Activated CD4-positive, alpha-beta T cell treated with anti-CD3 and anti-CD28 coated beads, Interleukin-2, Interleukin-6, amounts not matched to agents 100 ng/mL and 50 ng/mL, durations not matched to agents 16 hours and 8 hours (primary cell): ENCODE measurements around the gene PRUNE1.

Source experiments
- DNase-seq: peaks from one replicate; pipeline ENCODE4 v3.0.0-alpha.2; 2020

Gene PRUNE1

DNA sequence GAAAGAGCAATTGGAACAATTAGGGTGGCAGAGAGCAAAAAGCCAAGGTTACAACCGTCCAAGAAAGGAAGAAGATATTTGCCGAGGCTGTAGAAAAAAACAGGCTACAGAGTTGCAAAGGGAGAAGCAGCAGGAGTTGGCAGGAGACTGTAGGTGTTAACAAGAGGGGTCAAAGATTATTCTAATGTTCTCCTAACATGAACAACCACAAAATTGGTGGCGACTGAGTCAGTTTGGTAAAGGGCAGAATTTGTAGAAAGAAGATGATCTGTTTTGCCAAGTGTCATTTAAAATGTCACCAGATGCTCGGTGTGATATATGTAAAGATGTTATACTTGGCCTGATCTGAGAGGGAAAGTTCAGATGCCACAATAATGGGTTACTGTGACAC lies 401 bp upstream of the PRUNE1 start:
- no peak for DNase-seq

DNA sequence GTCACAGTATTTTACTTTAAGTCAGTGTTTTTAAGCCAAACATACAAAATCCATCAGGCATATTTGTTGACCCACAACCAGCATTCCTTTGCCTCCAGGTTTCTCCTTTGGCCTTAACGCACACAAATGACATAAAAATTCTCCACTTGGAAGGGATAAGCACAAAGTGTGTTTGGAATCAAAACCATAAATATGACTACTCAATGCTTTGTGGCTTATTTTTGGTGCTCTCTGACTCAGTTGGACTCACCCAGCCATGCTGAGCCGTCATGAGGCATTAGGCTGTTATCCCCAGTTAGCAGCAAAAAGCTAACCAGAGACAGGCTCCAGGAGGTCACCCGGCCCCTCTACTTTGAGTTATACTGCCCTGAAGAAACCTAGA lies 948 bp downstream of the PRUNE1 start:
- DNase-seq = no peak

DNA sequence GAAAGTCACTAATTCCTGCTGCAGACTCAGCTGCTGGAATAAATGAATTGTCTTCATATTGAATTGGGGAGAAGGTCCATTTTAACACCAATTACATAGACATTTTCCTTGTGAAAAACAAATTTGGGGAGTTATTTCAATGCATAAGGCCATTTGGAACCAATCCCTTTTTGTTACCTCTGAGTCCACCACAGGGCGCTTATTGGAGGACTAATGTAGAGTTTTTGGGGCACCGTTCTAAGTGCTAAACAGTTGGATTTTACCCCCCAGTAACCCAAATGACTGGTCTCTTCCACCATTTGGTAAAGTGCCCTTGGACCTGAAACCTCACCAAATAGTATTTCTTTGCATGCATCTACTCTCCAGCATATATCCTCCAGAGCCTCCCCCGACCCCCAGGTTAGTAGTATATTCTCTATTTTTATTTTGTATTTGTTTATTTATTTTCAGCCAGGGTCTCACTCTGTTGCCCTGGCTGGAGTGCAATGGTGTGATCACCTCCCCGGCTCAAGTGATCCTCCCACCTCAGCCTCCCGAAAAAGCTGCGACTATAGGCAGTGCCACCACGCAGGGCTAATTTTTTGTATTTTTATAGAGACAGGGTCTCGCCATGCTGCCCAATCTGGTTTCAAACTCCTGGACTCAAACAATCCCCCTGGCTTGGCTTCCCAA lies 1.6 kb downstream of the PRUNE1 start:
- DNase-seq = no peak

DNA sequence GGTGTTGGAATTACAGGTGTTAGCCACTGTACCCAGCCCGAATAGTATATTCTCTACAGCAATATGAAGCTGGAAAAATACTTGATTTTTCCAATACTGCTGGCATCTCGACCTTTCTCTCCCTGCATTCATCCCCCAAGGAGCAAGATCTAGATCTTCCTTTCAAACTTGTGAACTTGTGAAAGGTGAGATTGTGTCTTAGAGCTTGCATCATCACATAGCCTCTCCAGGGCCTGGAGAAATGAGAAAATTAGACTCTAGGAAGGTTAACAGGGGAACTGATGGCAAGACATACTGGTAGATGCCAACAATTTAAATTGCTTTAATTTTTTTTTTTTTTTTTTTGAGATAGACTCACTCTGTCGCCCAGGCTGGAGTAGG lies 2.1 kb downstream of the PRUNE1 start:
- no peak for DNase-seq

DNA sequence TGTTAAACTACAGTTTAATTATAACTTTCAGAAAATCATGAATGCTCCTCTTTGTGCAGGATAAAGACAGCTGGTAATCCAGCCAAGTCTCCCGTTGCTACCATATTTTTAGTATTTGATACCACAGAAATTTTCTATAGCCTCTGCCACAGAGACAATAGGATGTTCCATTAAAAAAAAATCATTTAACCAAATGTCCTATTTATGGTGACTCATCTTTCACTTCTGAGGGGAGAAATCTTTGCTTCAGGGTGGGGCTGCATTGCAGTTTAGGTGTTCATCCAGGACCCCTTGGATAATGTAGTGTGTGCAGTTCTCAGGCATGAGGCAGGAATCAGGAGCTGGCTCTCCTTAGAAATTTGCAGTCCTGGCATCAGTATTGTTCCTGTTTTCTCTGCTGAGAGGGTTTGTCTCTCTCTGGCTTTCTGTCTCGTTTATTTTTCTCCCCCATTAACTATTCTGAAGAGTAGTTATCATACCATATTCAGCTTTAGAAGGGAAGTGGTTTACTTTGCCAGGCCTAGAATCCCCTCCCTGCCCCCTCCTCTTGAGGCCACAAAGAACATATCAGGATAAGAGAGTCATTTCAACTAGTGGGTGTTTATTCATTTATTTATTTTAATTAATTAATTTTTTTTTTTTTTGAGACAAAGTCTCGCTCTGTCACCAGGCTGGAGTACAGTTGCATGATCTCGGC lies 3.1 kb downstream of the PRUNE1 start:
- DNase-seq = no peak

DNA sequence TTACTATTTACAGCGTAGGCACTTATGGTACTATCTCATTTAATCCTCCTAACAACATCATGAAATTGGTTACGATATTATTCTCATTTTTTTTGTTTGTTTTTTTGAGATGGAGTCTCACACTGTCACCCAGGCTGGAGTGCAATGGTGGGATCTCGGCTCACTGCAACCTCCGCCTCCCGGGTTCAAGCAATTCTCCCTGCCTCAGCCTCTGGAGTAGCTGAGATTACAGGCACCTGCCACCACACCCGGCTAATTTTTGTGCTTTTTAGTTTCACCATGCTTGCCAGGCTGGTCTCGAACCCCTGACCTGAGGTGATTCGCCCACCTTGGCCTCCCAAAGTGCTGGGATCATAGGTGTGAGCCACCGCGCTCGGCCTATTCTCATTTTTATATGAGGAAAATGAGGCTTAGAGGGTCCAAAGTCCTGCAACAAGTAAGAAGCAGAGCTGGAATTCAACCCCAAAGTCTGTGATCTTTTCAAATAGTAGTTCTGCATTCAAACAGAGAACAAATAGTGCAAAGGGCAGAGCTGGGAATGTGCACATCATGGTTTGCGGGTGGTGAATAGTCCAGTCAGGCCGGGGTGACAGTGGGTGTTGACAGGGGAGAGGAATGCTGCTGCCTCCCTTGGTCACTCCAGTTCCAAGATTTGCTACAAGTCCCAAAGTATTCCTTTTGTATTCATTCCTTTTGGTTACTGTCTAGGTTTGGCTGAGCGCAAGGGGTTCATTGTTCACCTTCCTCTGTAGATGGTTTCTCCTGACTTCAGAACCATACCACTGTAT lies 4.6 kb downstream of the PRUNE1 start:
- no peak for DNase-seq

DNA sequence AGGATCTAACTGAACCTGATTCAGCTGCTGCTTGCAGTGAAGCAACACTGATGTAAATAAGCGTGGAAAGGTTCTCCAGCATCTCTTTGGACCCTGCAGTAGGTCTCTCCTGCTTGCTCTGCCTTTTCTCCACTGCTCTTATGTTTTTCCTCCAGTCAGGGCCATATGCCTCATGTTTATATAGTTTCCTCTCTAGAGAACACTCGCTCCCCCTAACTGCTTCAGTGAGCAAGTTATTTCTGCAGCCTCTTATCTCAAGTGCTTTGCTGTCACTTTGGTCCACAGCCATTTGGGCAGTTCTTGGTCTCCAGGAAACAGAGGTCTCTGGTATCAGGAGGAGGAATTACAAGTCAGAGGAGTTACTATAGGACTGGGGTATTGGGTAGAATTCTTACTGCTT lies 5.3 kb downstream of the PRUNE1 start:
- no peak for DNase-seq

DNA sequence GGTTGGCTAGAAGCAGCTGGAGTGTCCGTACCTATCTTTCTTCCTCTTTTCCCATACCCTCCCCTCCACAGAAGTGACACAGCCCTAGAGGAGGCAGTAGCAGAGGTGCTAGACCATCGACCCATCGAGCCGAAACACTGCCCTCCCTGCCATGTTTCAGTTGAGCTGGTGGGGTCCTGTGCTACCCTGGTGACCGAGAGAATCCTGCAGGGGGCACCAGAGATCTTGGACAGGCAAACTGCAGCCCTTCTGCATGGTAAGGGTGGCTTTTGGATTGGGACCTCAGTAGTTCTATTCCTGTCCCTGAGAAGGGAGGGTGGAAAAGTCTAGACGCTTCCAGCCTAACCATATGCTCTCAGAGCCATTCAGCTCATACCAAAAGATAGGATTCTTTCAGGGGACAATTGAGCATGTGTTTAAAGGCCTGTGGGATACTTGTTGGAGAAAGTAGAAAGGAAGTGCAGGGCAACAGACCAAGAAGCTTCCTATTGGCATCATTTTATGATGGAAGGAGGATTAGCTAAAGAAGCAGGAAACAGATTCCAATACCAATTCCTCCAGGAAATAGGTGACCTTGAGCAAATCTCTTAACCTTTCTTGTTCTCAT lies 16.4 kb downstream of the PRUNE1 start:
- DNase-seq = peak; percentile 83

DNA sequence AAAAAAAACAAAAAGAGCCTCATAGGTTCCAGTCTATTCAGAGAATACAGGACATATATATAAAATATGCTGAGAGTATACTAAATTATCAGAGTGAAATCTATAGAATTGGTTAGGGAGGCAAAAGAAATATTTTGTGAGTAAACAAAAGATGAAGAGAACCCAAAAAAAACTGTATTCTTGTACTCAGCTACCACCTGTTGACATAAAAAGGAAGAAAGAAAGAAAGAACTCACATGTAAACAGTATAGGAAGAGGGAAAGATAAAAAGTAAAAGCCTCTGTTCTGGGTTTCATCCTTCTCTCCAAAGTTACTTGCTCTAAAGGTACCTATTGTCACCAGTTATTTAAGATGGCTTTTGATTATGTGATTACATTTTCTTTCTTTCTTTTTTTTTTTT lies 18.2 kb downstream of the PRUNE1 start:
- DNase-seq = no peak

DNA sequence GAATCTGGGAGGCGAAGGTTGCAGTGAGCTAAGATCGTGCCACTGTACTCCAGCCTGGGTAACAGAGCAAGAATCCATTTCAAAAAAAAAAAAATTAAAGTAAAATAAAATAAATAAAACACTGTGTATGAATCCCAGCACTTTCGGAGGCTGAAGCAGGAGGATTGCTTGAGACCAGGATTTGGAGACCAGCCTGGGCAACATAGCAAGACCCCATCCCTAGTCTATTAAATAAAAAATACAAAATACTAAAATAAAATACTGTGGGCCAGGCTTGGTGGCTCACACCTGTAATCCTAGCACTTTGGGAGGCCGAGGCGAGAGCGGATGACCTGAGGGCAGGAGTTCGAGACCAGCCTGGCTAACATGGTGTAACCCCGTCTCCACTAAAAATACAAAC lies 23.9 kb downstream of the PRUNE1 start:
- no peak for DNase-seq

DNA sequence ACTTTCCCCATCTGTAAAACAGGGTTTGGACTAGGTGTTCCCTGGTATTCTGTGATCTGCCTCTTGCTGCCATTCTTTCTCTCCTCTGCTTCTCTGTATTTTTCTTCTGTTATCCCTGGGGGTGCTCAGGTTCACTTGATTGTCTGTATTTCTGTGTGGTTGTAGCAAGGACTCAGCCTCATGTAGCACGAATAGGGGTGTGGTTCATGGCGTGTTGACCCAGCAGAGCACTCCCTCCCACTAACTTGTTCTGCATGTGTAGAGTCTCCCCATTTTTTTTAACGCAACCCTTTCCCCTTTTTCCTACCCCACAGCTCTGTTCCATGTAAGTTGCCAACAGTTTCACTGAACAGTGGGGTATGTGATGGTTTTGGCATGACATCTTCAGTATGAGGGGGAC lies 26.9 kb downstream of the PRUNE1 start:
- no peak for DNase-seq

DNA sequence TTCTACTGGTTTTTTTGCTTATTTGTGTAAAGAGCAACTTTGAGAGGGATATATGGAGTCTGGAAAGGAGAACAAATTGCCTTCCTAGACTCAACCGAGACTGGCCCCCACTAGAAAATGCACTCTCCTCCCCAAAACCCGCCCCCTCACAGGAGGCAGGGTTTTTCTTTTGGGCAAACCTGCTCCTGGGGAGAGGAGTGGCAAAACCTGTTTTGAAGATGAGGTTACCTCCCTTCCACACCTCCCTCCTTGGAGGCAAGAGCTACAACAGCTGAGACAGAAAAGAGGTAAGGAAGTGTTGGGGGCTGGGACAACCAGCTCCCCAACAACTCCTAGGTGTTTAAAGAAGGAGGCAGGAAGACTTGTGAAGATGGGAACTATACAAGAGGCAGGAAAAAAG lies 28.1 kb downstream of the PRUNE1 start, which contains the start of gene BNIPL:
Gene BNIPL, plus strand, starts transcription at position 231 of the 400 bp plus-strand sequence. Its CDS starts 140 bp downstream, at position 371.
- DNase-seq = no peak

DNA sequence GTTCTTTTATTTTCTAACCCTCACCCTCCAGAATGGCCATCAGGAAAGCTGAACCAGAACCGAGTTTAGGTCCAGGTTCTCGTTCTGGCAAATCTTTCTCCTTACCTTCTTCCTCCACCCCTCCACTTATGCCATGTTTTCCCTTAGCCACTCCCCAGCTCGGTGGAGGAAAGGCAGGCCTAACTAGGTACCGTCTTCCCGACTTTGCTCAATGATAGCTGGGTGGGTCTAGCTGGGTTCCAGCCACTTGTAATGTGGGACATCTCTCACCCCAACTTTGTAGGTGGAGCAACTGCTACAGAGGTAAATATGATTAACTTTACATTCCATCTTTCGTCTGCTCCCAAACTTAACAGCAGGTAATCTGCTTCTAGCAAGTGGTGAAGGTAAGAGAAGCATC lies 28.8 kb downstream of the PRUNE1 start:
- no peak for DNase-seq

DNA sequence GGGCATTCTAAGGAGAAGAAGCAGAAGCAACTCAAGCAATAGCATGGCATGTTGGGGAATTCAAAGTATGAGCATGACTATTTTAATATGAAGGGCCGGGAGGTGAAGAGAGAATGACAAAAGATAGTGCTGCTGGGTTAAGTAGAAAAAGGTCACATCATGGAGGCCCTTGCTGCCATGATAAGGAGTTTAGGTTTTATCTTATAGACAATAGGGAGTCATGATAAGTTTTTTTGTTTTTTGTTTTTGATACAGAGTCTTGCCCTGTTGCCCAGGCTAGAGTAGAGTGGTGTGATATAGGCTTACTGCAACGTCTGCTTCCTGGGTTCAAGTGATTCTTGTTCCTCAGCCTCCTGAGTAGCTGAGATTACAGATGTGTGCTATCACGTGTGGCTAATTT lies 31.3 kb downstream of the PRUNE1 start:
- no peak for DNase-seq

DNA sequence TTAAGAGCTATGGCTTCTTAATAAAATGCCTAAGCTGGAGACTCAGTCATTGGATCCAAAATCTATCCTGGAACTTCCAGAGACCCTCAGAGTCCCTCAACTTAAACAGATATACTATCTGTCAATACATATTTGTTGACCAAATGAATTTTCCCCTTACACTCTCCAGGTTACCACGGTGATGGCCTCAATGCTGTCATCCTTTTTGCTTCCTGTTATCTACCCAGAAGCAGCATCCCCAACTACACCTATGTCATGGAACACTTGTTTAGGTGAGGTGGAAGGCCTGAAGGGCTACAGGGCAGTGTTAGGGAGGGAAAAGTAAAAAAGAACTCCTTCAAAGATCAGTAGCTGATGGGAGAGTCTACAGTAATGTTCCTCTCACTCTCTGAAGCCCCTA lies 34.9 kb downstream of the PRUNE1 start:
- no peak for DNase-seq

DNA sequence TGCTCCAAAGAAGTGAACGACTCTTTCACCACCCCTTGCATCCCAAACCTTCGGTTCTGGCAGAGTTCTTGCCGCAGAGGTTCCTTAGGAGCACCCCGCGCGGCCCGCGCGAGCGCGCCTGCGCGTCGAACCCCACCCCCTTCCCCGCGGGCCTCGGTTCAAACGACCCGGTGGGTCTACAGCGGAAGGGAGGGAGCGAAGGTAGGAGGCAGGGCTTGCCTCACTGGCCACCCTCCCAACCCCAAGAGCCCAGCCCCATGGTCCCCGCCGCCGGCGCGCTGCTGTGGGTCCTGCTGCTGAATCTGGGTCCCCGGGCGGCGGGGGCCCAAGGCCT lies 39.3 kb downstream of the PRUNE1 start, which contains the start of gene C1orf56:
Gene C1orf56, plus strand, starts transcription at position 161 of the 334 bp plus-strand sequence. Its CDS starts 97 bp downstream, at position 258.
- DNase-seq = peak; percentile 63

DNA sequence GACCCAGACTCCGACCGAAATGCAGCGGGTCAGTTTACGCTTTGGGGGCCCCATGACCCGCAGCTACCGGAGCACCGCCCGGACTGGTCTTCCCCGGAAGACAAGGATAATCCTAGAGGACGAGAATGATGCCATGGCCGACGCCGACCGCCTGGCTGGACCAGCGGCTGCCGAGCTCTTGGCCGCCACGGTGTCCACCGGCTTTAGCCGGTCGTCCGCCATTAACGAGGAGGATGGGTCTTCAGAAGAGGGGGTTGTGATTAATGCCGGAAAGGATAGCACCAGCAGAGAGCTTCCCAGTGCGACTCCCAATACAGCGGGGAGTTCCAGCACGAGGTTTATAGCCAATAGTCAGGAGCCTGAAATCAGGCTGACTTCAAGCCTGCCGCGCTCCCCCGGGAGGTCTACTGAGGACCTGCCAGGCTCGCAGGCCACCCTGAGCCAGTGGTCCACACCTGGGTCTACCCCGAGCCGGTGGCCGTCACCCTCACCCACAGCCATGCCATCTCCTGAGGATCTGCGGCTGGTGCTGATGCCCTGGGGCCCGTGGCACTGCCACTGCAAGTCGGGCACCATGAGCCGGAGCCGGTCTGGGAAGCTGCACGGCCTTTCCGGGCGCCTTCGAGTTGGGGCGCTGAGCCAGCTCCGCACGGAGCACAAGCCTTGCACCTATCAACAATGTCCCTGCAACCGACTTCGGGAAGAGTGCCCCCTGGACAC lies 39.8 kb downstream of the PRUNE1 start:
- peak; percentile 62 for DNase-seq

DNA sequence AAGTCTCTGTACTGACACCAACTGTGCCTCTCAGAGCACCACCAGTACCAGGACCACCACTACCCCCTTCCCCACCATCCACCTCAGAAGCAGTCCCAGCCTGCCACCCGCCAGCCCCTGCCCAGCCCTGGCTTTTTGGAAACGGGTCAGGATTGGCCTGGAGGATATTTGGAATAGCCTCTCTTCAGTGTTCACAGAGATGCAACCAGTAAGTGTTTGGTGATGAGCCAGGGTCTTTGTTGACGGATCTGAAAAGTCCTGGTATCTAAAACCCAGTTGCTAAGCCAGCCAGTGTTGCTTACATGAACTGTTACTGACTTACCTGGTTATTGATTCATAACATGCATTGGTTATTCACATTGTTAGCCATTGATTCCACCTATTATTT lies 40.4 kb downstream of the PRUNE1 start:
- no peak for DNase-seq

DNA sequence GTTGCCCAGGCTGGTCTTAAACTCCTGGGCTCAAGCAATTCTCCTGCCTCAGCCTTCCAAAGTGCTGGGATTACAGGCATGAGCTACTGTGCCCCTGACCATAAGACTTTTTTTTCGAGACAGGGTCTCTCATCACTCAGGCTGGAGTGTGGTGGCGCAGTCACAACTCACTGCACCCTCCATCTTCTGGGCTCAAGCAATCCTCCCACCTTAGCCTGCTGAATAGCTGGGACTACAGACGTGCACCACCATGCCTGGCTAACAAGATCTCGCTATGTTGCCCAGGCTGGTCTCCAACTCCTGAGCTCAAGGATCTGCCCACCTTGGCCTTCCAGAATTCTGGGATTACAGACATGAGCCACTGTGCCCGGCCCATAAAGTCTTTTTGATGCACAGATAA lies 41.2 kb downstream of the PRUNE1 start:
- no peak for DNase-seq

DNA sequence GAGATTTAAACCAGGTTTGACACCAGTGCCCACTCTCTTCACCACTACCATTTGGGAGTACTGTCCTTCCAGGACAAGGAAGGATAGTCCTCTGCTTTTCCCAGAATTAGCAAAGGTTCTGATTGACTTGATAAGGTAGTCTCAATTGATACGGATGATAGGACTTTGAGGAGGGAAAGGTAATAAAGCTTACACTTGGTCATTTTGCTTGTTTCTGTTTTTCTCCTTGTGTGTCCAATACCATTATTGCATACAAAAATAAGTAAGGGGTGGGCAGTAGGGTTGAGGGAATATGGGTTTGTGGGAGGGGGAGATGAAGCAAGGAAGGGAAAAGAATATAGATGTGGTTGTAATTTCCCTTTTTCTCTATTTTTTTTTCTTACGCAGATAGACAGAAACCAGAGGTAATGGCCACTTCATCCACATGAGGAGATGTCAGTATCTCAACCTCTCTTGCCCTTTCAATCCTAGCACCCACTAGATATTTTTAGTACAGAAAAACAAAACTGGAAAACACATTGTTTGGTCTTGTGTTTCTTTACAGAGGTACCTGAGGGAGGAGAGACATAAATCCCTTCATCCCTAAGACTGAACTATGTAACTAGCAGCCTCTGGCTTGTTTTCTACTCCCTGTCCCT lies 41.9 kb downstream of the PRUNE1 start:
- no peak for DNase-seq

DNA sequence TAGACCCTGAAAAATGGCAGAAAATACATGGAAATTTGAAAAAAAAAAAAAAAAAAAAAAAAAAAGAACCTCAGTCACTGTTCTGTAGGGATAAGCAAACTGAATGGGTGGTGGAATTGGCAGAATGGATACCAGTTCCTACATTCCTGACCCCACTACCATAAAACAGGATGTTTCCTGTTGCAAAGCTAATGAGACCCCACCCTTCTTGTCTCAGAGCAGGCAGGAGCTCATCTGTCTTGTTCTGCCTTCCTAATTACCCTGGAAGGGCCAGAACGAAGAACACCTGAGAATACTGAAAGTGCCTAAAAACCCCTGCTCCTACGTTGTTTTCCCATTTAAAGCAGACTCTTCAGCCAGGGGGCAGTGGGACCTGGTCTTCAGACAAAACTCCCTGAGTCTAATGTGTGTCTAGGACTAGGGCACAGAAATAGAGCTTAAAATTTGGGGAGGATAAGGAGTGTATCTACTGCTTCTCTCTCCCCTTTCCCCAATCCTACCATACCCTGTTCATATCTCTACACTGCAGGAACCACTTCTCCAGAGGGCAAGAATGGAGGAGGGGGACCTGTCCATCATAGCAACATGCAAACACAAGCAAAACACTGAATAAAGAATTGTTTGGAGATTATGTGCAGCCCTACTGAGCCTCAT lies 43.2 kb downstream of the PRUNE1 start:
- no peak for DNase-seq

DNA sequence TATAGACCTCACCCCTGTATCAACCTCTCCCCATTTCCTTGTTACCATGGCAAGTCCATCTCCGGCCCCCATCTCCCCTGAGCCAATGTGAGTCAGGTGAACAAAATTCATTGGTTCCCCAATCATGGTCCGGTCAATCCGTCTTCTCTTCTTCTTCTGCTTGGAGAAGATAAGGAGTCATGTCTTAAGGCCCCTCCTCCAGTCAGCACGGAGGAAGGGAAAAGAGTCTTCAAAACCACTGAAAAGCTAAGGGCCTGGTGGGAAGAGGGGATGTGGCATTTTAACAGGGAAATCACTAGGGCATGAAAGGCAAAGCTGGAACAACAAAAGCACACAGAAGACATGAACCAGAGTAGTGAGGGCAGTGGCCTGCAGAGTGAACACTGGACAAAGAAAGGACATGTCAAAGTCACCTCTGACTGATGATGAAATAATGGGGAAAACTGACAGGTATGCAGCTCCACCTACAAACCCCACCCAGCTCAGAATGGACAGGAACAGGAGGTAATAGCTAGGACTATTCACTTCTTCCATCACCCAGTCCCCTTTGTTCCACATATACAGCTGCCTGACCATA lies 46.8 kb downstream of the PRUNE1 start:
- no peak for DNase-seq
